Omental fat pad (tissue), 4 donors: Measurements from ENCODE around the gene TRIM49. TPM values are rescaled to one million over a fixed set of nuclear protein-coding genes. Genes with fewer than 3 reads are reported as not detected.
"Not testable (repeated sequence)": the region's sequence is repeated elsewhere in the genome, so short reads cannot be mapped to it uniquely, and the experiment has no call there.

Source experiments
- ATAC-seq: fragments of 150-250 bp; one replicate; pipeline ENCODE4 v1.9.1; 2016; ENCODE audit warnings: mild to moderate bottlenecking, moderate library complexity; ENCODE audit not compliant: low FRiP score
- DNase-seq: peaks from one replicate; pipeline ENCODE4 v3.0.0-alpha.2; 2019; ENCODE audit warnings: low spot score
- small RNA-seq: library from RNA; depleted of rRNA; stranded (forward); fragments of <200 nt; gene quantifications from one replicate; pipeline ENCODE3, GENCODE V24; 2016
- total RNA-seq, 4 donors: library from RNA; depleted of rRNA; stranded (reverse); fragments of >200 nt; gene quantifications; one replicate each; pipeline ENCODE4 v1.1.0, GENCODE V29; 2016

The TRIM49 gene, protein sequence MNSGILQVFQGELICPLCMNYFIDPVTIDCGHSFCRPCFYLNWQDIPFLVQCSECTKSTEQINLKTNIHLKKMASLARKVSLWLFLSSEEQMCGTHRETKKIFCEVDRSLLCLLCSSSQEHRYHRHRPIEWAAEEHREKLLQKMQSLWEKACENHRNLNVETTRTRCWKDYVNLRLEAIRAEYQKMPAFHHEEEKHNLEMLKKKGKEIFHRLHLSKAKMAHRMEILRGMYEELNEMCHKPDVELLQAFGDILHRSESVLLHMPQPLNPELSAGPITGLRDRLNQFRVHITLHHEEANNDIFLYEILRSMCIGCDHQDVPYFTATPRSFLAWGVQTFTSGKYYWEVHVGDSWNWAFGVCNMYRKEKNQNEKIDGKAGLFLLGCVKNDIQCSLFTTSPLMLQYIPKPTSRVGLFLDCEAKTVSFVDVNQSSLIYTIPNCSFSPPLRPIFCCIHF
- total RNA-seq = not detected

DNA sequence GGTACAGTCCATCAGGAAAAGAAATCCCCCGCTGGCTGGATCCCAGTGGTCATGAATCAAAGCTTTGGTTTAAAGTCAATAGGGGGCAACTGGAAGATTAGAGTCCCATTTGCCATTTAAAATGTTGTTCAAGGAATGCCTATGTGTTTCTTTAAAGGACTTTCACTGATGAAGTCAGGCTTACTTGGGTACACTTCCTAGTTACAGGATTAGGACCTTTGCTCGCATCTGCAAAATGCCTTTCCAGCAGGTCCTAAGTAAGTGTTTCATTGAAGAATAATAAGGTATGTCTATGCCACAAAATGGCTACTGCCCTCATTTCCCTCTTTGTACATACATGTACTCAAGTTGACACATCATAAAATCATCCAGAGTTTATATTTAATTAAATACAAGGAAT, at the start of gene TRIM49:
TRIM49 (minus strand) TSS at position 101 of the 400 bp plus-strand sequence. CDS start 4,106 bp downstream, outside the sequence.
- not testable (repeated sequence) for DNase-seq, ATAC-seq

DNA sequence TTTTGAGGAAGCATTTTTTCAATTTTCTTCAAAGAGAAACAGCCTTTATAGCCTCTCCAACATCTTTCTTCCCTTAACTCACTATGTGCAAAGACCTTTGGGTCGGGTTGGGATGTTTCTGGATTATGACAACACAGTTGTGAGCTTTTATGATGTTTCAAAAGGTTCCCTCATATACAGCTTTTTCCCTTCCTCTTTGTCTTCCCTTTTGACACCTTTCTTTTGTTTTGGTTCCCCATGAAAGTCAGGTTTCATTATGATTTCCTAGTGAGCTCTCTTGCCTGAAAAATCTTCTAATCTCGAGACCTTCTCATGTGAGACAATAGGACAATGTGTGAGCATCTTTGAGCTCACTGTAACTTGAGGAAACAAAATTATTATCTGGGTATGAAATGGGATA, 18.3 kb upstream of the TRIM49 start:
- not testable (repeated sequence) for ATAC-seq, DNase-seq

DNA sequence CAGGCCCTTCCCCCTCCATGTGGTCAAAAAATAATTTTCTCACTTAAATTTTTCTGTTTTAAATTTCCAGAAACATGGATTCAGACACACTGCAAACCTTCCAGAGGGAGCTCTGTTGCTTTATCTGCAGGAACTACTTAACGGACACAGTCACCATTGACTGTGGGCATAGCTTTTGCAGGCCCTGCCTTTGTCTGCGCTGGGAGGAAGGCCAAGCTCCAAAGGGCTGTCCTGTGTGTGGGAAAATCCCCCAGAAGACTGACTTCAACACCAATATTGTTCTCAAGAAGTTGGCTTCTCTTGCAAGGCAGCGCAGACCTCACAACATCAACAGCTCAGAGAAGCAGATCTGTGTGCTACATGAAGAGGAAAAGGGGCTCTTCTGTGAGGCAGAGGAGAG, 11.6 kb upstream of the TRIM49 start:
- not testable (repeated sequence) for DNase-seq, ATAC-seq

DNA sequence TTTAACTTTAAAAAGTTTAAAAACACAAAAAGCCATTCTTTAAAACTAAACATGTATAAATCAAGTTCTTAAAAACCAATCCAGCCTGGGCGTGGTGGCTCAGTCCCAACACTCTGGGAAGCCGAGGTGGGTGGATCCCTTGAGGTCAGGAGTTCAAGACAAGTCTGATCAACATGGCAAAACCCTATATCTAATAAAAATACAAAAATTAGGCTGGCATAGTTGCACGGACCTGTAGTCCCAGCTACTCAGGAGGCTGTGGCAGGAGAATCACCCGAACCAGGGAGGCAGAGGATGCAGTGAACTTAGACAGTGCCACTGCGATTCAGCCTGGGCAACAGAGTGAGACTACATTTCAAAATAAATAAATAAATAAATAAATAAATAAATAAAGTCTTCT, 5.2 kb upstream of the TRIM49 start:
- not testable (repeated sequence) for DNase-seq, ATAC-seq

DNA sequence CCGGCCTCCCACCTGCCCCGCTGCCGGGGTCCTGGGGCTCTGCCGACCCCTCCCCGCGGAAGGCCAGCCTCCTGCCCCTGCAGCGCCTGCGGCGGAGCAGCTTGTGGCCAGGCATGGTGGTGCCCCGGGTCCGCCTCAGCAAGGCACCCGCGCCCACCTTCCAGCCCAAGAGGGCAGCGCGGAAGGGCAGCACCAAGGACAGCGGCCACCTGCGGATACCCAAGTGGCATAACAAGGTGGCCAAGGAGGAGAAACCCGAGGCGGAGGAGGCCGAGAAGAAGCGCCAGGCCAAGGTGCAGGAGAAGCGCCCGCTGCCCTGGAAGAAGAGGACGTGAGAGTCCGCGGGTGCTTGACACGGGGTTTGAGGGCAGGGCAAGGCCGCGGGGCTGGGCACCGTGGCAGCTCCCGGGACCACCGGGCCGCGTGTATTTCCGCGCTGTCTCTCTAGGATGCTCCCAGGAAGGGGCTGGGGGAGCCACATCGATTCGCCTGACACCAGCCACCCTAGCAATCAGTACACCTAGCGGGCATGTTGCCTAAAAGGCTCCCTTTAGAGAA, 20.8 kb downstream of the TRIM49 start:
- not testable (repeated sequence) for DNase-seq, ATAC-seq

DNA sequence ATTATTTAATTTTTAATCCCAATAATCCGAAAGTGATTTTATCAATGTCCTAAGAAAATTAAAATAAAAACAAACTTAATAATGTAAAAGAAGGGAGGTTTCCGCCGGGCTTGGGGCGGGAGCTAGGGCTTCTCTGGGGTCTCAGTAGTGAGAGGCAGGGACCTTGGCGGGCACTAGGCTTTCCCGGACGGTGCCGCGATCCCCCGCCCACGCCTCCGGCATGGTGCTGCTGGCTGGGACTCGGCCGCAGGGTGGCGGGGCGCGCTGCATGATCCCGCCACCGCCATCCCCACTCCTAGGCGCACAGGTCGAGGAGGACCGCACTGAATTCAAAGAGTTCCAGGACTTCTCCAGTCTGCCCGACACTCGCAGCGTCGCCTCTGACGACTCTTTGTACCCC, 22.6 kb downstream of the TRIM49 start:
- not testable (repeated sequence) for ATAC-seq, DNase-seq

DNA sequence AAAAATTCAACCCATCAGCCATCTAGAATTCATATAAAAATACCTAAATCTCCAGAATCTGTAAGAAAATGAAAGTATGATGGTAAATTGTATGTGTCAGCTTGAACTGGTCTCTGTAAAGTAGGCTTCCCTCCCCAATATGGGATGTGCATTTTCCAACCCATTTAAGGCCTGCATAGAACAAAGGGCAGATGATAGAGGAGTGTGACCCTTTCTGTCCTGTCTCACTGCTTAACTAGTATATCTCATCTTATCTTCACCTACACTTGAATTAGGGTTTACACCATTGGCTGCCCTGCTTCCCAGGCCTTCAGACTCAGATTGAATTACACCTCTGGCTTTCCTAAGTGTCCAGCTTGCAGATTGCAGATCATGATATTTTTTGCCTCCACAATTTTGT, 57.6 kb downstream of the TRIM49 start:
- not testable (repeated sequence) for ATAC-seq, DNase-seq

Small RNA genes lying within 50 kb of the gene (small RNA-seq; reads per million reads assigned to genes)
- not detected for gene AP003122.3

Other genes with a start within 250 kb of the TRIM49 start
- gene TRIM77, start 98.3 kb downstream of the TRIM49 start, total RNA-seq = not detected
- not detected for gene TRIM64B, start 69.9 kb upstream of the TRIM49 start, total RNA-seq
- not detected for gene TRIM49D1, start 113.7 kb upstream of the TRIM49 start, total RNA-seq
- not detected for gene TRIM49D2, start 115.5 kb upstream of the TRIM49 start, total RNA-seq
- gene TRIM64, start 157.5 kb upstream of the TRIM49 start, total RNA-seq = not detected
- gene TRIM49C, start 222.5 kb upstream of the TRIM49 start, total RNA-seq = not detected